GM19238 (cell line): ENCODE results near the gene EXD3.
"Not testable (repeated sequence)": the region's sequence is repeated elsewhere in the genome, so short reads cannot be mapped to it uniquely, and the experiment has no call there.

Source experiments
- DNase-seq: peaks from one replicate; pipeline ENCODE4 v3.0.0; 2011; ENCODE audit warnings: low spot score; ENCODE audit not compliant: insufficient read length

EXD3 gene

DNA sequence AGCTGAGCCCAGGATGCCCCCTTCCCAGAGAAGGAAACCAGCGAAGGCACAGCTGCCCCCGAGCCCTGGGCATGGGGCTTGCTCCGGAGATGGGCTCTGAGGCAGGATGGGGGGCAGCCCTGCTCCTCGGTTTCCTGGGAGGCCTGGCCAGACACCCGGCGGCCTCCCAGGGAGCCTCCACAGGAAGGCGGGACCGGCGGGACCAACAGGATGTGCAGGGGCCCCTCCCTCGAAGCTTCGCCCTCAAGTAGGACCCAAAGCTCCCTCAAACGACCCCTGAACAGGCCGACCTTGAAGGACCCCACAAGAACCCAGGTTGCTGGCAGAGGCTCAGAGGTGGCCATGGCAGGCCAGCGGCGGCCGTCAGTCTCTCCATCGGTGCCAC, 11.7 kb downstream of the EXD3 start:
- no peak for DNase-seq

GRCh38 chr9:137410891-137411249, 12.1 kb downstream of the EXD3 start:
- DNase-seq = no peak

- DNase-seq = not testable (repeated sequence)
Measured at GRCh38 chr9:137410236-137410890, 12.6 kb downstream of the EXD3 start.

- DNase-seq = no peak
Measured at GRCh38 chr9:137409515-137409914, 13.4 kb downstream of the EXD3 start.

GRCh38 chr9:137408651-137409405, 14.1 kb downstream of the EXD3 start:
- DNase-seq = no peak

- no peak for DNase-seq
Measured at GRCh38 chr9:137407590-137408300, 15.2 kb downstream of the EXD3 start.

GRCh38 chr9:137406876-137407589, 15.9 kb downstream of the EXD3 start:
- DNase-seq = peak; percentile 53

DNA sequence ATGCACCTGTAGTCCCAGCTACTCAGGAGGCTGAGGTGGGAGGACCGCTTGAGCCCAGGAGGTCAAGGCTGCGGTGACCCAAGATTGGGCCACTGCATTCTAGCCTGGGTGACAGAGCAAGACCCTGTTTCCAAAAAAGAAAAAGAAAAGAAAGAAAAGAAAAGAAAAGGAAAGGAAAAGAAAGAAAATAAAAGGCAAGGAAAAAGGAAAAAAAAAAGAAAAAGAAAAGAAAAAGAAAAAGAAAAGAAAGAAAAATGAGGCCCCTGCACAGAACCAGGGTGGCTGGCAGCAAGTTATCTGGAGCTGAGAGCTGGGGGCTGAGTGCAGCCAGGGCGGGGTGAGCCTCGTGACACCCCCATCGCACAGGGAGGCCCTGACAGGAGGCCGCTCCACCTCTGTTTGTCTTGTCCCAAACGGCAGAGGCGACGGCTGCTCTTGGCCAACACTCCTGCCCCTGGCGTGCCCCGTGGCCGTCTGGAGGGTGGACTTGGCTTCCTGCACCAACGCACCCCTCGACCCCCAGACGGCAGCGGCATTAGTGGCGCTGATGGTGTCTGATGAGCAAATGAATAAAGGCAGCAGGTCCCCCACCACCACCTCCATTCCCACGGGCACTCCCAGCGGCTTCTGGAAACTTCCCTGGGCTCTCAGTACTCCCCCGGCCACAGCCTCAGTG, 16.7 kb downstream of the EXD3 start:
- DNase-seq = no peak

GRCh38 chr9:137405677-137406081, 17.3 kb downstream of the EXD3 start:
- DNase-seq = no peak

- DNase-seq = no peak
Measured at GRCh38 chr9:137404961-137405567, 17.9 kb downstream of the EXD3 start.

DNA sequence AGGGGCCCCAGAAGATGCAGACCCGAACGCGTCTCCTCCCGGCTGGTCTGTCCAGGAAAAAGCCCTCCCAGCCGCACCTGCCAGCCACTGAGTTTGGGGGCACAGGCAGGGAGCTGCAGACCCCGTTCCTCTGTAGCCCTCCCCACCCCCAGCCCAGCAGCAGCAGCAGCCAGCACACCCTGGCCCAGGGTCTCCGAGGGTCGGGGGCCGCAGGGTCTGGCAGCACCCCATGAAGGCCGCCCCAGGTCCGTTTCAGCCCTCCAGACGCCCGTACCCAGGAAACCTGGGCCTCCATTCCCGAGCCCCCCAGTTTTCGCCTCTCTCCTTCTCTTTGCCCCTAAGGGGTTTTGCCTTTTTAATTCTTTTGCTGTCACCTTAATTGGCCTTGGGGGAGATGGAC, 19.7 kb downstream of the EXD3 start:
- DNase-seq = no peak

GRCh38 chr9:137402746-137403145, 20.2 kb downstream of the EXD3 start:
- DNase-seq = no peak

DNA sequence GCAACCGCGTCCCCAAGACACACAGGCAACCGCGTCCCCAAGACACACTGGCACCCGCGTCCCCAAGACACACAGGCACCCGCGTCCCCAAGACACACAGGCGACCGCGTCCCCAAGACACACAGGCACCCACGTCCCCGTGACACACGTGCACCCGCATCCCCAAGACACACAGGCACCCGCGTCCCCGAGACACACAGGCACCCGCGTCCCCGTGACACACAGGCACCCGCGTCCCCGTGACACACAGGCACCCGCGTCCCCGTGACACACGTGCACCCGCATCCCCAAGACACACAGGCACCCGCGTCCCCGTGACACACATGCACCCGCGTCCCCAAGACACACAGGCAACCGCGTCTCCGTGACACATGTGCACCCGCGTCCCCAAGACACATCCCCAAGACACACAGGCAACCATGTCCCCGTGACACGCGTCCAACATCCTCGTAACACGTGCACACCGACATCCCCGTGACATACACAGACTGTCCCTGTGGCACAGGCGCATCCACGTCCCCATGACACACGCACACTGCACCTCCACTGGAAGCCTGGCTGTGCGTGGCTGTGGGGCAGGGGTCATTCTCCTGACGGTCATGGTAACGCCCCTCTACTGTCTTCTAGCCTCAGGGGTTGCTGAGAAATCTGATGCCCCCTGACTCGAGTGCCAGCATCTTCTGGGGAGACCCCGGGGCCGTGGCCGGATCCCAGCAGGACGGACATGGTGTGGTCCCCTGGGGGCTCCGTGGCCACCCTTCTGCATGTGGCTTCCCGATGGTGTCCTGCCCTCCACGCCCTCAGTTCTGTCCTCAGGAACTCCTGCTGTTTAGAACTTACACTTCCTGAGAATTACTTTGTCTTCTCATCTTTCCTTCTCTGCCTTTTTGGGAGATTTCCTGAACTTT, 24.1 kb downstream of the EXD3 start:
- no peak for DNase-seq

GRCh38 chr9:137397675-137398423, 25.1 kb downstream of the EXD3 start:
- no peak for DNase-seq

DNA sequence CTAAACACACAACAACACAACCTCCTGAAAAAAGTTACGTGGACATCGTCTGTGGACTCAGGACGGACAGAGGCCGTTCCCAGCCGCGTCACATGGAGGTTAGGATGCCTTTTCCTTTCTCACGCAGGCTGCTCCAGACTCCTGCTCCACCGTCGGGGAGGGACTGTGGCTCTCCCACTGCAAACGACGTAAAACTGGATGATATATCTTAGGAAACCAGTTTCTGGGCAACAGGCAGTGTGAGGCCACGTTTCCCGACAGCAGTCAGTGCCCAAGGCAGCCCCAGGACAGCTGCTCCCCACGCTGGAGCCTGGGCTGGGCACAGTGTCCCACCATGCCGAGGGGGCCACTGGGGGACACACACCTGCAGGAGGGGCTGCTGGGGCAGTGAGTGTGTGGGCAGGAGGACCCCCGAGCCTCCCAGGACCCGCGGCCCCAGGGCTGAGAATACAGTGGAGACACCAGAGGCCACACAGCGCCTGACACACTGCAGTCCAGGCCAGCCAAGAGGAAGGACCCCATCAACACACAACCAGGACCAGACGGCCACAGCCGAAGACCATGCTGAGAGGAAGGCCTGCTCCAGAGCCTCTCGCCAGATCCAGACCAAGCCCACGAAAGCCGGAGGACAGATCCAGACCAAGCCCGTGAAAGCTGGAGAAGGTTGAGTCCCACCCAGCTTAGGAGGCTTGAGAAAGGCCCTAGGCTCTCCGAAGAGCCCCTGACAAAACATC, 26.2 kb downstream of the EXD3 start:
- no peak for DNase-seq

DNA sequence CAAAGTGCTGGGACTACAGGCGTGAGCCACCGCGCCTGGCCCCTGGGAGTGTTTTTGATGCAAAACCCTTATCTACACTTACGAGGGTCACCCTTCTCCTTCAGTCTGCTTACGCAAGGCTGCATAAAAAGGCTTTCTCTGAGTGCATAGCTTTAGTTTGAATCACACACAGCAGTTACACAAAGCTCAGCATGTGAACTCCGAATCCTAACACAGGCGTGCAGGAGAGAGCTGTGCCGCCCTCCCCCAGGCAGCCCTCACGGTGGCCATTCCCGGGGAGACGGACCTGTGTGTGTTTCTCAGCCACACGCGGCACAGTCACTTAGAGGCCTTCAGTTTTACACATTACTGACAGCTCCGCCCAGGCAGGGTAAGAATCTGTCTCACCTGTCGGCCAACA, 26.7 kb downstream of the EXD3 start:
- DNase-seq = no peak

GRCh38 chr9:137395666-137396010, 27.3 kb downstream of the EXD3 start:
- DNase-seq = no peak

- no peak for DNase-seq
Measured at GRCh38 chr9:137394866-137395665, 27.9 kb downstream of the EXD3 start.
